DOHH2 (cell line): ENCODE data around the gene MARCHF10.

Experiments used
- H3F3A ChIP-seq: fragments of 200-600 bp; sonication (generic), shearing (Covaris generic); 2 replicates; pipeline ENCODE4 v1.6.0; 2016; ENCODE audit warnings: antibody characterized with exemption, mild to moderate bottlenecking; ENCODE audit not compliant: control insufficient read depth, insufficient read depth
- H3K27ac ChIP-seq: fragments of 200-600 bp; sonication (generic); 2 replicates; pipeline ENCODE4 v1.5.1; 2014; ENCODE audit warnings: low read depth, mild to moderate bottlenecking, low read length, moderate library complexity
- H3K27me3 ChIP-seq: fragments of 200-600 bp; sonication (generic); 2 replicates; pipeline ENCODE4 v1.6.1; 2014; ENCODE audit warnings: mild to moderate bottlenecking, low read length, mixed read lengths; ENCODE audit not compliant: control insufficient read depth
- H3K36me3 ChIP-seq: fragments of 200-600 bp; sonication (generic); 2 replicates; pipeline ENCODE4 v1.6.1; 2014; ENCODE audit warnings: mild to moderate bottlenecking, low read length, moderate library complexity, mixed read lengths; ENCODE audit not compliant: control insufficient read depth
- H3K4me1 ChIP-seq: fragments of 200-600 bp; sonication (generic); 2 replicates; pipeline ENCODE4 v1.6.1; 2014; ENCODE audit warnings: mild to moderate bottlenecking, low read length, mixed read lengths; ENCODE audit not compliant: control insufficient read depth
- H3K4me2 ChIP-seq: fragments of 200-600 bp; sonication (generic); 2 replicates; pipeline ENCODE4 v1.6.0; 2014; ENCODE audit warnings: mild to moderate bottlenecking, low read length, moderate library complexity
- H3K4me3 ChIP-seq: fragments of 200-600 bp; sonication (generic); 2 replicates; pipeline ENCODE4 v1.5.1; 2014; ENCODE audit warnings: mild to moderate bottlenecking, low read length, mixed read lengths
- H3K79me2 ChIP-seq: fragments of 200-600 bp; sonication (generic); 2 replicates; pipeline ENCODE4 v1.6.1; 2014; ENCODE audit warnings: mild to moderate bottlenecking, low read length, mixed read lengths; ENCODE audit not compliant: control insufficient read depth
- H3K9me2 ChIP-seq: fragments of 200-600 bp; sonication (generic); replicated peaks from 2 replicates; pipeline ENCODE4 v1.6.1; 2014; ENCODE audit warnings: mild to moderate bottlenecking, low read length, mixed read lengths; ENCODE audit not compliant: control insufficient read depth
- H3K9me3 ChIP-seq: fragments of 200-600 bp; sonication (generic); 2 replicates; pipeline ENCODE4 v1.6.1; 2014; ENCODE audit warnings: antibody characterized with exemption, low read length, mixed read lengths; ENCODE audit not compliant: control insufficient read depth, insufficient read depth
- H4K20me1 ChIP-seq: fragments of 200-600 bp; sonication (generic); 2 replicates; pipeline ENCODE4 v1.6.0; 2014; ENCODE audit warnings: low read depth, mild to moderate bottlenecking, antibody characterized with exemption, low read length, moderate library complexity; ENCODE audit not compliant: control insufficient read depth, insufficient read depth
- EZH2phosphoT487 ChIP-seq: fragments of 200-600 bp; sonication (generic); IDR thresholded peaks from 2 replicates; pipeline ENCODE4 v1.6.1; 2017; ENCODE audit warnings: borderline replicate concordance, mild to moderate bottlenecking, antibody characterized with exemption, low read length, moderate library complexity, mixed read lengths
- TF ChIP-seq, protein P1 (sequence below): fragments of 200-600 bp; sonication (generic); IDR thresholded peaks from one replicate; pipeline ENCODE4 v1.5.1; 2014; ENCODE audit warnings: antibody characterized with exemption, mild to moderate bottlenecking, low read depth, low read length; ENCODE audit not compliant: poor library complexity, severe bottlenecking

MARCHF10 gene

DNA sequence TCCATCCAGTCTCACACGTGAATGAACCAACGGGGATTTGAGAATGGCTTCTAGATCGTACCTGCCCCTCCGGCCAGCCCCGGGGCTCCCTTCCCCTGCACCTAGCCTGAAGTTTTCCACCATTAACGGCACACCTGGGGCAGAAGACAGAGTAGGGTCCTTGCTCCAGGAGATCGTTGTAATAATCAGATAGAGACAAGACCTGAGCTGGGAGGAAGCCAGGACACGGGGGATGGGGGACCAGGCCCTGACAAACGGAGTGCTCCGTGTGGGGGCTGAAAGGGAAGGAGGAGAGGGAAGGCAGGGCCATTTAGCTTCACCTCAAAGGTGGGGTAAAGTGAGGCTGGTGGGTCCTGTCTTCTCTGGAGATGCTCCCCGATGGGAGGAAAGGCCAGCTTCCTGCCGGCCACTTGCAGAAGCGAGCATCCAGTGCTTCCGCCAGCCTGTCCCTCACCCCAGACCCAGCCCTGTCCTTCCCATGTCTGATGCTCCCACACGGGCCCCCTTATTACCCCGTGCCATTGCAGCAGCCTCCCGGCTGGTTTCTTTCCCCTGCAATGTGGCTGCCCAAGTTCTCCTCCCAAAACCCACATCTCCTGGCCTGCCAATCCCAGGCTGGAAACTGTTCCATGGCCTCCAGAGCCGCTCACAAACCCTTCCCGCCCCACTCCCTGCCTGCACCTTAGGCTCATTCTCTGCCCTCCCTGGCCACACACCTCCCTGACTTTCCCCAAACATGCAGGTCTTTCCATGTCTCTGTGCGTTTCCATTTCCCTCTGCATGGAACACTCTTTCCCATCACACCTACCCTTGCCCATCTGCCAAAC is 101.3 kb downstream of the MARCHF10 start:
- Histone ChIP-seq H3K36me3 (no peaks in the 10 kb centered on the region), H3K4me1 (0 out of 2 replicates have a peak, but pooled peaks cover 5% of the 10 kb centered on the region), H3K27ac (no peak overlapping the region), H3K4me3 (no peak overlapping the region), H3F3A (no peaks in the 10 kb centered on the region), H4K20me1 (no peaks in the 10 kb centered on the region), H3K9me2 (no peaks in the 10 kb centered on the region), H3K79me2 (no peaks in the 10 kb centered on the region), H3K9me3 (no peaks in the 10 kb centered on the region), H3K27me3 (peaks cover 17% of the 10 kb centered on the region), H3K4me2 (no peak overlapping the region)
- TF ChIP-seq, protein P1, sequence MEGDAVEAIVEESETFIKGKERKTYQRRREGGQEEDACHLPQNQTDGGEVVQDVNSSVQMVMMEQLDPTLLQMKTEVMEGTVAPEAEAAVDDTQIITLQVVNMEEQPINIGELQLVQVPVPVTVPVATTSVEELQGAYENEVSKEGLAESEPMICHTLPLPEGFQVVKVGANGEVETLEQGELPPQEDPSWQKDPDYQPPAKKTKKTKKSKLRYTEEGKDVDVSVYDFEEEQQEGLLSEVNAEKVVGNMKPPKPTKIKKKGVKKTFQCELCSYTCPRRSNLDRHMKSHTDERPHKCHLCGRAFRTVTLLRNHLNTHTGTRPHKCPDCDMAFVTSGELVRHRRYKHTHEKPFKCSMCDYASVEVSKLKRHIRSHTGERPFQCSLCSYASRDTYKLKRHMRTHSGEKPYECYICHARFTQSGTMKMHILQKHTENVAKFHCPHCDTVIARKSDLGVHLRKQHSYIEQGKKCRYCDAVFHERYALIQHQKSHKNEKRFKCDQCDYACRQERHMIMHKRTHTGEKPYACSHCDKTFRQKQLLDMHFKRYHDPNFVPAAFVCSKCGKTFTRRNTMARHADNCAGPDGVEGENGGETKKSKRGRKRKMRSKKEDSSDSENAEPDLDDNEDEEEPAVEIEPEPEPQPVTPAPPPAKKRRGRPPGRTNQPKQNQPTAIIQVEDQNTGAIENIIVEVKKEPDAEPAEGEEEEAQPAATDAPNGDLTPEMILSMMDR, result no peak
- no peak for TF ChIP-seq EZH2phosphoT487

DNA sequence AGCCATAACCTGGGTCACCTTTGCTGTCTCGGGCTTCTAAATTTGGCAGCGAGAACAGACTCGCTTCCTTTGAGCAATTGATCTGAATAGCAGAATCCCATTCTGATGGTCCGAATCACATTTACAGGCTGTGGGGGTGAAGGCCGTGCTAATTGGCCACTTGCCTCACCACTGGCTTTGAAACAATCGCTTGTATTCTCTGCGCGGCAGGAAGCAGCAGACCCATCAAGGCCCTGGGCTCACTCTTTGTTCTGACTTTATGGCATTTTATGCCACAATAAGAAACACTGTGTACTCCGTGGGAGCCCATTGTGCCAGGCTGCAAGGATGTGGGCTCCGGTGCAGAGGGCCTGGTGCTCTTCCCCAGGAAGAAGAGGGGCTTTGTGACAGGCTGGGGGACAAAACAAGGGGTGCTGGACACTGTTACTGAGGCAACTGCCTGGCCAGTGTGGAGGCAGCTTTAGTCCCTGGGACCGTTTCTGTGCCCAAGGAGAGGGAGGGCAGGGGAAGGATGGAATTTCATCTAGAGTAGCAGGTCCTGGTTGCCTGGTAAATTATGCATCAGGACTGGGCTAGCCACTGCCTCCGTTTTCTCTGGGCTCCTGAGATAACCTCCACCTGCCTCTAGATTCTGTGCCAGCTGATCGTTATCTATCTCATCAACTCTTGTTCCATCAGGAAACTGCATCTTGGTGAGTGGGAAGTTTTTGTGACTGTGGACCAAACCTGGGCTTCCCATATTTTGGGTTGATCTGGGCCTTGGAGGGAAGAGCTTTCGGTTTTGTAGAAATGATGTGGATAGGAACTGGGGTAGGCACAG is 102.1 kb downstream of the MARCHF10 start:
- Histone ChIP-seq H3K4me1 (0 out of 2 replicates have a peak, but pooled peaks cover 5% of the 10 kb centered on the region), H3K27ac (no peak overlapping the region), H3F3A (no peaks in the 10 kb centered on the region), H3K79me2 (no peaks in the 10 kb centered on the region), H4K20me1 (no peaks in the 10 kb centered on the region), H3K4me2 (no peak overlapping the region), H3K9me2 (no peaks in the 10 kb centered on the region), H3K4me3 (no peak overlapping the region), H3K36me3 (no peaks in the 10 kb centered on the region), H3K27me3 (peaks cover 17% of the 10 kb centered on the region), H3K9me3 (no peaks in the 10 kb centered on the region)
- TF ChIP-seq, protein P1, result no peak
- TF ChIP-seq EZH2phosphoT487, result no peak

DNA sequence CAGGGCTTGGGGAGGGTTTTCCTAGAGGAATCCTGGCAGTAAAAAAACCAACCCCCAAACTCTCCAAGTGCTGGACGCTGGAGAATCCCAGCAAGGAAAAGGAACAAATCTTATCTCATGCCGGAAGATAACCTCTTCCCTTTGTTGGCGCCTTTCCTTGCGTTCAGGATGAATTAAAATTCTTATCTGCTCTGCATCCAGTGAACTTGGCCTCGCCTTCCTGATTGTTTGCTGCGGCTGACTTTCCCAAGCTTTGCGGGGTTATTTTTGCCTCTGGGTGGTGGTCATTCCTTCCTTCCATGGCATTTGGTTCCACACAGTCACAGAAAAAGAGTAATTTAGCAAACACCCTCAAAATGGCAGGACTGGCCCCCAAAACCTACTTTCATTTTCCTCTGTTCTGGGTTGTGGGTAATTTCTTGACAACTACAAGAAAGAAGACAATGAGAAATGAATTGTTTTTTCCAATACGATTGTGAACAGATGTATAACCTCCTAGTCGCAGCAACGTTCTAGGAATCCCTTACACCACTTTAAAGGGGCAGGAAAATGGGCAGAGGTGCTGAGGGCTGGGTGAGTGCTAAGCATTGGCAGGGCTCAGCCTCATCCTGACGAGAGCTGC is 102.8 kb downstream of the MARCHF10 start:
- H3K4me3 ChIP-seq, result no peak overlapping the region
- H3K9me2 ChIP-seq, result no peaks in the 10 kb centered on the region
- no peak for TF ChIP-seq EZH2phosphoT487
- TF ChIP-seq, protein P1, result no peak
- H3K27me3 ChIP-seq, result peaks cover 17% of the 10 kb centered on the region
- no peaks in the 10 kb centered on the region for H4K20me1 ChIP-seq
- 0 out of 2 replicates have a peak, but pooled peaks cover 5% of the 10 kb centered on the region for H3K4me1 ChIP-seq
- no peak overlapping the region for H3K4me2 ChIP-seq
- H3K79me2 ChIP-seq, result no peaks in the 10 kb centered on the region
- no peaks in the 10 kb centered on the region for H3F3A ChIP-seq
- H3K36me3 ChIP-seq, result no peaks in the 10 kb centered on the region
- H3K9me3 ChIP-seq, result no peaks in the 10 kb centered on the region
- no peak overlapping the region for H3K27ac ChIP-seq
